K562 (cell line): ENCODE measurements around the gene HEATR3. TPM values are rescaled to one million over a fixed set of nuclear protein-coding genes. Genes with fewer than 3 reads are reported as not detected.

Experiments
- ATF2 ChIP-seq: sonication (generic); formaldehyde crosslinking; IDR thresholded peaks from 2 replicates; pipeline ENCODE4 v1.8.1; 2022; ENCODE audit warnings: missing genetic modification reagents
- CBX1 ChIP-seq: sonication (generic); IDR thresholded peaks from 2 replicates; pipeline ENCODE4 v1.6.1; 2016; ENCODE audit warnings: antibody characterized with exemption, low read depth, mild to moderate bottlenecking
- EZH2 ChIP-seq: IDR thresholded peaks from 2 replicates; pipeline ENCODE4 v1.6.1; 2012; ENCODE audit warnings: low read depth, mild to moderate bottlenecking, inconsistent platforms, low read length, borderline replicate concordance
- FUS ChIP-seq: fragments of 200-400 bp; formaldehyde crosslinking; optimal IDR thresholded peaks from 2 replicates; pipeline ENCODE3; 2017; ENCODE audit warnings: low read depth, low read length
- HLTF ChIP-seq: fragments of 450-650 bp; IDR thresholded peaks from 2 replicates; pipeline ENCODE4 v1.6.1; 2016
- IRF9 ChIP-seq: fragments of 450-650 bp; IDR thresholded peaks from 2 replicates; pipeline ENCODE4 v1.6.1; 2016; ENCODE audit warnings: missing biosample characterization, missing genetic modification characterization
- MCM3 ChIP-seq: fragments of 450-650 bp; IDR thresholded peaks from 2 replicates; pipeline ENCODE4 v1.6.1; 2016
- MEF2A ChIP-seq: IDR thresholded peaks from 2 replicates; pipeline ENCODE4 v1.6.1; 2011; ENCODE audit warnings: low read depth, mild to moderate bottlenecking, low read length, moderate library complexity; ENCODE audit not compliant: control insufficient read depth
- MTA1 ChIP-seq: fragments of 450-650 bp; IDR thresholded peaks from 2 replicates; pipeline ENCODE4 v1.6.1; 2017; ENCODE audit warnings: borderline replicate concordance
- POLR3A ChIP-seq: IDR thresholded peaks from 2 replicates; pipeline ENCODE4 v1.6.1; 2011; ENCODE audit warnings: borderline replicate concordance, mild to moderate bottlenecking, moderate library complexity; ENCODE audit not compliant: insufficient read length, insufficient read depth; ENCODE audit errors: extremely low read depth
- SMAD1 ChIP-seq: fragments of 150-350 bp; IDR thresholded peaks from 2 replicates; pipeline ENCODE4 v1.6.1; 2014; ENCODE audit warnings: low read length, low read depth; ENCODE audit not compliant: partially characterized antibody
- TCF7 ChIP-seq: sonication (generic); IDR thresholded peaks from 2 replicates; pipeline ENCODE4 v1.6.1; 2016; ENCODE audit warnings: antibody characterized with exemption, borderline replicate concordance
- ZFPM2 ChIP-seq: fragments of 250-450 bp; sonication (Bioruptor Pico); IDR thresholded peaks from 2 replicates; pipeline ENCODE4 v1.5.1; 2022; ENCODE audit warnings: mild to moderate bottlenecking
- ZNF3 ChIP-seq: fragments of 250-450 bp; sonication (Bioruptor Pico); IDR thresholded peaks from 2 replicates; pipeline ENCODE4 v1.5.0; 2021; ENCODE audit warnings: mild to moderate bottlenecking, moderate library complexity
- ZNF586 ChIP-seq: fragments of 450-650 bp; formaldehyde crosslinking; conservative IDR thresholded peaks from 2 replicates; pipeline ENCODE4 v1.4.0; 2020; ENCODE audit warnings: mild to moderate bottlenecking, moderate library complexity
- ZNF609 ChIP-seq: sonication (generic); formaldehyde crosslinking; IDR thresholded peaks from 2 replicates; pipeline ENCODE4 v1.8.1; 2023; ENCODE audit warnings: missing genetic modification reagents, mild to moderate bottlenecking, borderline replicate concordance
- ZNF644 ChIP-seq: fragments of 200-800 bp; sonication (Bioruptor generic); IDR thresholded peaks from 2 replicates; pipeline ENCODE4 v1.6.1; 2016; ENCODE audit warnings: low read depth, missing genetic modification characterization, missing compliant biosample characterization
- ZNF77 ChIP-seq: fragments of 250-450 bp; sonication (Bioruptor Pico); IDR thresholded peaks from 2 replicates; pipeline ENCODE4 v1.5.0; 2020
- polyA plus RNA-seq, 8 experiments: library from polyadenylated mRNA; depleted of rRNA in 4 of 8; stranded (reverse) in 5 of 8; unstranded in 3 of 8; fragments of >200 nt; fragmentation: Nextera tagmentation in 2 of 8; fragmentation: Illumina TruSeq in 1 of 8; extraction: Ambion mirVana in 2 of 8; extraction: Trizol in 1 of 8; gene quantifications; 2 replicates each; pipeline versions ENCODE4 v1.2.1 to v1.2.3, GENCODE V29; 2011 to 2014; ENCODE audit warnings: inconsistent platforms in 1 of 8, missing spikeins in 1 of 8
- total RNA-seq, 7 experiments: library from RNA; depleted of rRNA in 6 of 7; stranded (reverse); fragments of >200 nt in 6 of 7; fragmentation: Illumina TruSeq in 2 of 7; extraction: Trizol in 2 of 7; gene quantifications; 2 replicates each; pipeline versions ENCODE4 v1.2.1 to v1.2.3, GENCODE V29; 2011 to 2021; ENCODE audit warnings: low replicate concordance in 1 of 7
- TF ChIP-seq, protein P1 (sequence below): fragments of 200-400 bp; formaldehyde crosslinking; IDR thresholded peaks from 2 replicates; pipeline ENCODE4 v1.6.1; 2017; ENCODE audit warnings: mild to moderate bottlenecking, low read depth, low read length, moderate library complexity

HEATR3 gene
- total and polyA plus RNA-seq, 9 of the 15 experiments (the other 6 are each of a cell fraction or from before 2014, with no cell fraction given): 1.7 to 30.2 (median 18.8) TPM

- no peak for TF ChIP-seq IRF9 (tag)
- TF ChIP-seq MEF2A: no peak
- TF ChIP-seq CBX1: peak; percentile 56; the same call in 1 of the 2 replicates
- no peak for TF ChIP-seq ZNF644 (tag)
- no peak for TF ChIP-seq ZNF77 (CRISPR knock-in tag)
- no peak for TF ChIP-seq EZH2
- TF ChIP-seq ATF2 (CRISPR knock-in tag): no peak
- no peak for TF ChIP-seq POLR3A
- no peak for TF ChIP-seq TCF7
- TF ChIP-seq ZNF609 (CRISPR knock-in tag): no peak
- TF ChIP-seq FUS: no peak
- TF ChIP-seq SMAD1: no peak
- TF ChIP-seq MTA1: no peak
- TF ChIP-seq HLTF: no peak
- TF ChIP-seq MCM3: no peak
- no peak for TF ChIP-seq ZNF3 (CRISPR knock-in tag)
- TF ChIP-seq ZFPM2 (CRISPR knock-in tag): no peak
- TF ChIP-seq, protein P1, sequence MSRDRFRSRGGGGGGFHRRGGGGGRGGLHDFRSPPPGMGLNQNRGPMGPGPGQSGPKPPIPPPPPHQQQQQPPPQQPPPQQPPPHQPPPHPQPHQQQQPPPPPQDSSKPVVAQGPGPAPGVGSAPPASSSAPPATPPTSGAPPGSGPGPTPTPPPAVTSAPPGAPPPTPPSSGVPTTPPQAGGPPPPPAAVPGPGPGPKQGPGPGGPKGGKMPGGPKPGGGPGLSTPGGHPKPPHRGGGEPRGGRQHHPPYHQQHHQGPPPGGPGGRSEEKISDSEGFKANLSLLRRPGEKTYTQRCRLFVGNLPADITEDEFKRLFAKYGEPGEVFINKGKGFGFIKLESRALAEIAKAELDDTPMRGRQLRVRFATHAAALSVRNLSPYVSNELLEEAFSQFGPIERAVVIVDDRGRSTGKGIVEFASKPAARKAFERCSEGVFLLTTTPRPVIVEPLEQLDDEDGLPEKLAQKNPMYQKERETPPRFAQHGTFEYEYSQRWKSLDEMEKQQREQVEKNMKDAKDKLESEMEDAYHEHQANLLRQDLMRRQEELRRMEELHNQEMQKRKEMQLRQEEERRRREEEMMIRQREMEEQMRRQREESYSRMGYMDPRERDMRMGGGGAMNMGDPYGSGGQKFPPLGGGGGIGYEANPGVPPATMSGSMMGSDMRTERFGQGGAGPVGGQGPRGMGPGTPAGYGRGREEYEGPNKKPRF: no peak
- no peak for TF ChIP-seq ZNF586 (CRISPR knock-in tag)
These were observed 40.9 kb upstream of the HEATR3 start, which contains the start of gene CNEP1R1 (continued) for GRCh38 chr16:50024684-50025536.
